Endothelial cell (in vitro differentiated cells): ENCODE data around the gene NUP214. TPM values are rescaled to one million over a fixed set of nuclear protein-coding genes. Genes with fewer than 3 reads are reported as not detected.

Experiments
- DNase-seq: peaks from one replicate; pipeline ENCODE4 v3.0.0; 2021; ENCODE audit warnings: low spot score
- H3K27ac Mint-ChIP-seq: one replicate; pipeline ENCODE4 v1.8.0; 2021; ENCODE audit warnings: mixed read lengths, inconsistent platforms; ENCODE audit not compliant: unreplicated experiment
- H3K27me3 Mint-ChIP-seq: one replicate; pipeline ENCODE4 v1.8.0; 2021; ENCODE audit warnings: mild to moderate bottlenecking, moderate library complexity, mixed read lengths, inconsistent platforms; ENCODE audit not compliant: unreplicated experiment
- H3K36me3 Mint-ChIP-seq: one replicate; pipeline ENCODE4 v1.8.0; 2021; ENCODE audit warnings: mild to moderate bottlenecking, low read depth, mixed read lengths, inconsistent platforms; ENCODE audit not compliant: unreplicated experiment
- H3K4me1 Mint-ChIP-seq: one replicate; pipeline ENCODE4 v1.8.0; 2021; ENCODE audit warnings: mild to moderate bottlenecking, mixed read lengths, inconsistent platforms; ENCODE audit not compliant: unreplicated experiment
- H3K4me3 Mint-ChIP-seq: one replicate; pipeline ENCODE4 v1.8.0; 2021; ENCODE audit warnings: mild to moderate bottlenecking, mixed read lengths, inconsistent platforms; ENCODE audit not compliant: unreplicated experiment
- H3K9me3 Mint-ChIP-seq: one replicate; pipeline ENCODE4 v1.8.0; 2021; ENCODE audit warnings: mixed read lengths, inconsistent platforms; ENCODE audit not compliant: unreplicated experiment
- total RNA-seq: library from RNA; stranded (reverse); fragmentation: NEBNext Ultra II Directional; extraction: Animal tissue kit (Norgen Biotek cat#: 25700); gene quantifications from one replicate; pipeline ENCODE4 v1.2.1, GENCODE V29; 2021; ENCODE audit not compliant: unreplicated experiment
- TF ChIP-seq, protein P1 (sequence below): fragments of 200-600 bp; sonication (generic); IDR thresholded peaks from one replicate; pipeline ENCODE4 v1.5.0; 2021; ENCODE audit warnings: antibody characterized with exemption; ENCODE audit not compliant: unreplicated experiment

Gene NUP214
- total RNA-seq, 1 donor from 2014 or later, result 60.8 TPM

DNA sequence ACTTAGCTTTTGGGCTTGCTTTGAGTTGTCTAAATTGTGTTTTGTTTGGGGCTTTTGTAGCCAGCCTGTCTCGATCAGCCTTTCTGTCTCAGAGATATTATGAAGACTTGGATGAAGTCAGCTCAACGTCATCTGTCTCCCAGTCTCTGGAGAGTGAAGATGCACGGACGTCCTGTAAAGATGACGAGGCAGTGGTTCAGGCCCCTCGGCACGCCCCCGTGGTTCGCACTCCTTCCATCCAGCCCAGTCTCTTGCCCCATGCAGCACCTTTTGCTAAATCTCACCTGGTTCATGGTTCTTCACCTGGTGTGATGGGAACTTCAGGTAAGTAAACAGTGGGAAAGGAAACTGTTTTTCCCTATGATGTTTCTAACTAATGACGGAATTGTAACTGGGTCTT, 48.6 kb downstream of the NUP214 start:
- no peaks in the 10 kb centered on the region for H3K4me1 Mint-ChIP-seq
- H3K4me3 Mint-ChIP-seq, result no peak overlapping the region
- H3K27me3 Mint-ChIP-seq, result peaks cover 2% of the 10 kb centered on the region
- peaks cover 28% of the 10 kb centered on the region for H3K36me3 Mint-ChIP-seq
- no peak overlapping the region for H3K27ac Mint-ChIP-seq
- TF ChIP-seq, protein P1, sequence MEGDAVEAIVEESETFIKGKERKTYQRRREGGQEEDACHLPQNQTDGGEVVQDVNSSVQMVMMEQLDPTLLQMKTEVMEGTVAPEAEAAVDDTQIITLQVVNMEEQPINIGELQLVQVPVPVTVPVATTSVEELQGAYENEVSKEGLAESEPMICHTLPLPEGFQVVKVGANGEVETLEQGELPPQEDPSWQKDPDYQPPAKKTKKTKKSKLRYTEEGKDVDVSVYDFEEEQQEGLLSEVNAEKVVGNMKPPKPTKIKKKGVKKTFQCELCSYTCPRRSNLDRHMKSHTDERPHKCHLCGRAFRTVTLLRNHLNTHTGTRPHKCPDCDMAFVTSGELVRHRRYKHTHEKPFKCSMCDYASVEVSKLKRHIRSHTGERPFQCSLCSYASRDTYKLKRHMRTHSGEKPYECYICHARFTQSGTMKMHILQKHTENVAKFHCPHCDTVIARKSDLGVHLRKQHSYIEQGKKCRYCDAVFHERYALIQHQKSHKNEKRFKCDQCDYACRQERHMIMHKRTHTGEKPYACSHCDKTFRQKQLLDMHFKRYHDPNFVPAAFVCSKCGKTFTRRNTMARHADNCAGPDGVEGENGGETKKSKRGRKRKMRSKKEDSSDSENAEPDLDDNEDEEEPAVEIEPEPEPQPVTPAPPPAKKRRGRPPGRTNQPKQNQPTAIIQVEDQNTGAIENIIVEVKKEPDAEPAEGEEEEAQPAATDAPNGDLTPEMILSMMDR, result no peak
- H3K9me3 Mint-ChIP-seq, result no peaks in the 10 kb centered on the region
- no peak for DNase-seq

DNA sequence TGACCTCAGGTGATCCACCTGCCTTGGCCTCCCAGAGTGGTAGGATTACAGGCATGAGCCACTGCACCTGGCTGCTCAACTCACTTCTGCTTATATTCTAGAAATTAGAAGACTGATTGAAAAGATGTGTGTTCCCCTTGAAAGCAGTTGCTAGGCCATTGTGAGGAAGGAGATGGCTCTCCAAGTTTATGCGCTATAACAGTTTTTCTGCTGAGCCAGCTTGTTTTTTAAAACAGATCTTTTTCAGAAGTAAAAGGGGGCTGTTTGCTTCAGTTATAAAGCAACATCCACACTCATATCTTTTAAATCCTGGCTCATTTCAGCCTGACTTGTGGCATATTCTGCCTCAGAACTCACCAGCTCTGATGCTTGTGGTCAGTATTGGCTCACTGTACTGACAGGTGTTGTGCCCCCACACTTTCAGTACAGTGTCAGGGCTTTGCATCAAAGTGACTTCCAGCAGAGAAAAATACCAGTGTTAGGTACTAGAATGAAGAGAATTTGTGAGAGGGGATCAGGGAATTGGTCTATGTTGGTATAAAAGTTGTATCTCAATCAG, 49.4 kb downstream of the NUP214 start:
- DNase-seq, result no peak
- H3K4me1 Mint-ChIP-seq, result no peaks in the 10 kb centered on the region
- no peak overlapping the region for H3K4me3 Mint-ChIP-seq
- TF ChIP-seq, protein P1, result no peak
- H3K36me3 Mint-ChIP-seq, result peaks cover 31% of the 10 kb centered on the region
- H3K9me3 Mint-ChIP-seq, result no peaks in the 10 kb centered on the region
- H3K27me3 Mint-ChIP-seq, result peaks cover 2% of the 10 kb centered on the region
- H3K27ac Mint-ChIP-seq, result no peak overlapping the region

DNA sequence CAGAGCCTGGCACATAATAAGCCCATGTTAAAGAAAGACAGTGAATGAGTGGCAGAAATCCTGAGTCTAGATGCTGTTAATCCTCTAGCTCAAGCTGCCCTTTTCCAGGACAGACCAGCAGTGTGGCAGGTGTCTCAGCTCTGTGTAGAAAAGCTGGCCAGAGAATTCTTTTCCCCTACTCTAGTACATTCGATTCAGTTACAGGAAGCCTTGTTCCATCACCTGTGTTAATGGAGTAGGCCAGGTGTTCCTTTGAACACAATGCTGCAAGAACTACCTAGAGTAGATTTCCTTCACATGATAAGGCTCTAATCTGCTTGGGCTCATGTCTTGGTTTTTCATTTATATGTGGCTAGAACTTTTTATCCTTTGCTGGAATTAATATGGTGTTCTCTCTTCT, 52.5 kb downstream of the NUP214 start:
- TF ChIP-seq, protein P1, result no peak
- Mint-ChIP-seq H3K9me3 (no peaks in the 10 kb centered on the region), H3K4me3 (no peak overlapping the region), H3K27me3 (peaks cover 2% of the 10 kb centered on the region), H3K4me1 (no peaks in the 10 kb centered on the region), H3K36me3 (peaks cover 16% of the 10 kb centered on the region), H3K27ac (no peak overlapping the region)
- no peak for DNase-seq

DNA sequence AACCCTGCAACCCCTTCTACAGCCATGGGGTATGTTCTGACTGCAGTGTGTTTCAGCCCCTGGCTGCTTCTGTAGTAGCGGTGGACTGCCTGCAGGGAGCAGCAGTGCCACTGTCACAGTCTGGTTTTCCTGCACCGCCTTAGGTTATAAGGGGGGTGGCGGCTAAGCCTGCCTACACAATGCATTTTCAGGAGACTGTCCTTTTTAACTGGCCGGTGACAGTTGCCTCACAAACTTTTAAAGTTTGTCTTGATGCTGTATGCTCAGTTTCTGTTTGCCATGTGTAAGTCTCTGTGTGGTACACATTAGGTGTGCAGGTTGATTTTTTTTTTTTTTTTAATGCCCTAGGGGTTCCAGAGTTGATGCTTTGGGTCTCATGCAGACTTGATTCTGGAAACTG, 53.0 kb downstream of the NUP214 start:
- H3K36me3 Mint-ChIP-seq, result peaks cover 16% of the 10 kb centered on the region
- TF ChIP-seq, protein P1, result peak; percentile 72
- H3K4me1 Mint-ChIP-seq, result no peaks in the 10 kb centered on the region
- DNase-seq, result peak; percentile 88
- no peaks in the 10 kb centered on the region for H3K9me3 Mint-ChIP-seq
- H3K4me3 Mint-ChIP-seq, result no peak overlapping the region
- H3K27me3 Mint-ChIP-seq, result peaks cover 2% of the 10 kb centered on the region
- no peak overlapping the region for H3K27ac Mint-ChIP-seq

DNA sequence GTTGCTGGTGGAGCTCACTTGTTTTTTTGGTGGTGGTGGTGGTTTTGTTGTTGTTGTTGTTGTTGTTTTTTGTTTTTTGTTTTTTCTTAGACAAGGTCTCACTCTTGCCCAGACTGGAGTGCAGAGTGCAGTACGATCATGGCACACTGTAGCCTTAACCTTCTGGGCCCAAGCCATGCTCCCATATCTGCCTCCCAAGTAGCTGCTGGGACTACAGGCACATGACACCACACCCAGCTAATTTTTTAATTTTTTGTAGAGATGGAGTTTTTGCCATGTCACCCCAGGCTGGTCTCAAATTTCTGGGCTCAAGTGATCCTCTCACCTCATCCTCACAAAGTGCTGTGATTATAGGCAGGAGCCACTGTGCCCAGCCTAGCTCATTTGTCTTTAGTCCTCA, 53.5 kb downstream of the NUP214 start:
- Mint-ChIP-seq H3K27me3 (peaks cover 2% of the 10 kb centered on the region), H3K4me3 (no peak overlapping the region), H3K27ac (no peak overlapping the region), H3K36me3 (peaks cover 15% of the 10 kb centered on the region), H3K4me1 (no peaks in the 10 kb centered on the region), H3K9me3 (no peaks in the 10 kb centered on the region)
- DNase-seq, result no peak
- TF ChIP-seq, protein P1, result no peak
